DOHH2 (cell line): ENCODE results near the gene CCDC88C.

ENCODE experiments used
- CTCF ChIP-seq: fragments of 200-600 bp; sonication (generic); IDR thresholded peaks from one replicate; pipeline ENCODE4 v1.5.1; 2014; ENCODE audit warnings: antibody characterized with exemption, mild to moderate bottlenecking, low read depth, low read length; ENCODE audit not compliant: poor library complexity, severe bottlenecking
- EZH2phosphoT487 ChIP-seq: fragments of 200-600 bp; sonication (generic); IDR thresholded peaks from 2 replicates; pipeline ENCODE4 v1.6.1; 2017; ENCODE audit warnings: borderline replicate concordance, mild to moderate bottlenecking, antibody characterized with exemption, low read length, moderate library complexity, mixed read lengths

GRCh38 chr14:91288876-91289275 is 128.7 kb downstream of the CCDC88C start:
- TF ChIP-seq EZH2phosphoT487: no peak
- no peak for TF ChIP-seq CTCF
